Tibial nerve (tissue), 3 donors: ENCODE results near the gene NELL1.

Experiments used
- CTCF ChIP-seq, 5 experiments: fragments of 200-600 bp in 3 of 5; fragments of 450-650 bp in 2 of 5; sonication (generic) in 3 of 5; IDR thresholded peaks; one replicate each; pipeline ENCODE4 v1.5.1; 2016 to 2019; ENCODE audit warnings: antibody characterized with exemption in 5 of 5, mild to moderate bottlenecking in 3 of 5, moderate library complexity in 2 of 5
- POLR2A ChIP-seq, 2 donors: fragments of 450-650 bp; IDR thresholded peaks; one replicate each; pipeline ENCODE4 v1.6.1; 2017; ENCODE audit warnings: antibody characterized with exemption in 2 of 2, mild to moderate bottlenecking in 2 of 2, moderate library complexity in 2 of 2

- no peak for TF ChIP-seq CTCF (IDR thresholded peaks at IDR 0.05)
- TF ChIP-seq POLR2A (IDR thresholded peaks at IDR 0.05), result no peak
Measured at GRCh38 chr11:21121991-21122390, 452.6 kb downstream of the NELL1 start.
